ENCODE results near the gene NEXN.
"Not testable (repeated sequence)": the region's sequence is repeated elsewhere in the genome, so short reads cannot be mapped to it uniquely, and the experiment has no call there.

Gene NEXN

GRCh38 chr1:77906019-77906545 lies 17.7 kb downstream of the NEXN start:
- TF ChIP-seq CTCF (IDR thresholded peaks at IDR 0.05; ENCODE audit: low read depth, low read length, missing control alignments) = no peak
- Histone ChIP-seq H3K27me3 (replicated peaks) (no peaks in the 10 kb centered on the region), H3K27ac (no peak overlapping the region), H3K4me3 (ENCODE audit: low read depth, low read length) (no peak overlapping the region), H3K36me3 (replicated peaks) (peaks cover under 1% of the 10 kb centered on the region)
- no peak for DNase-seq
- in situ Hi-C loops (cut with HindIII; ENCODE audit: low pct_ligation_motif_present, low sequenced_read_pairs) = no loop called here

- DNase-seq = no peak
- no peak for TF ChIP-seq CTCF (IDR thresholded peaks at IDR 0.05; ENCODE audit: low read depth, low read length, missing control alignments)
- H3K27me3 ChIP-seq (replicated peaks) = no peaks in the 10 kb centered on the region
- no peak overlapping the region for H3K4me3 ChIP-seq (ENCODE audit: low read depth, low read length)
- H3K36me3 ChIP-seq (replicated peaks) = peaks cover 4% of the 10 kb centered on the region
- in situ Hi-C loops (cut with HindIII; ENCODE audit: low pct_ligation_motif_present, low sequenced_read_pairs) = no loop called here
- no peak overlapping the region for H3K27ac ChIP-seq
Measured at GRCh38 chr1:77906624-77907023, 18.2 kb downstream of the NEXN start.

- TF ChIP-seq CTCF (IDR thresholded peaks at IDR 0.05; ENCODE audit: low read depth, low read length, missing control alignments) = no peak
- H3K27ac ChIP-seq = no peak overlapping the region
- H3K27me3 ChIP-seq (replicated peaks) = no peaks in the 10 kb centered on the region
- no peak for DNase-seq
- in situ Hi-C loops (cut with HindIII; ENCODE audit: low pct_ligation_motif_present, low sequenced_read_pairs) = no loop called here
- no peak overlapping the region for H3K4me3 ChIP-seq (ENCODE audit: low read depth, low read length)
- peaks cover 4% of the 10 kb centered on the region for H3K36me3 ChIP-seq (replicated peaks)
Measured at GRCh38 chr1:77910116-77910515, 21.7 kb downstream of the NEXN start.

GRCh38 chr1:77918918-77919317 lies 30.5 kb downstream of the NEXN start:
- H3K4me3 ChIP-seq (ENCODE audit: low read depth, low read length); H3K27me3 ChIP-seq (replicated peaks); H3K27ac ChIP-seq; in situ Hi-C loops (cut with HindIII; ENCODE audit: low pct_ligation_motif_present, low sequenced_read_pairs); DNase-seq: not testable (repeated sequence)
- peaks cover 31% of the 10 kb centered on the region for H3K36me3 ChIP-seq (replicated peaks)

- H3K27ac ChIP-seq = no peak overlapping the region
- in situ Hi-C loops (cut with HindIII; ENCODE audit: low pct_ligation_motif_present, low sequenced_read_pairs) = no loop called here
- TF ChIP-seq CTCF (IDR thresholded peaks at IDR 0.05; ENCODE audit: low read depth, low read length, missing control alignments) = no peak
- no peaks in the 10 kb centered on the region for H3K27me3 ChIP-seq (replicated peaks)
- peaks cover 47% of the 10 kb centered on the region for H3K36me3 ChIP-seq (replicated peaks)
- DNase-seq = no peak
- H3K4me3 ChIP-seq (ENCODE audit: low read depth, low read length) = no peak overlapping the region
Measured at GRCh38 chr1:77925518-77925917, 37.1 kb downstream of the NEXN start.

- Histone ChIP-seq H3K27me3 (replicated peaks) (no peaks in the 10 kb centered on the region), H3K36me3 (replicated peaks) (peaks cover 51% of the 10 kb centered on the region), H3K4me3 (ENCODE audit: low read depth, low read length) (no peak overlapping the region), H3K27ac (no peak overlapping the region)
- no peak for TF ChIP-seq CTCF (IDR thresholded peaks at IDR 0.05; ENCODE audit: low read depth, low read length, missing control alignments)
- no peak for DNase-seq
- in situ Hi-C loops (cut with HindIII; ENCODE audit: low pct_ligation_motif_present, low sequenced_read_pairs) = no loop called here
Measured at GRCh38 chr1:77925956-77926355, 37.5 kb downstream of the NEXN start.

All from brain microvascular endothelial cell (primary cell).